CD4-positive, alpha-beta T cell treated with Interferon gamma for 1 hour (primary cell): ENCODE data around the gene WDR64.
"Not testable (repeated sequence)": the region's sequence is repeated elsewhere in the genome, so short reads cannot be mapped to it uniquely, and the experiment has no call there.

Experiments used
- DNase-seq: peaks from one replicate; pipeline ENCODE4 v3.0.0-alpha.2; 2020

WDR64 gene

GRCh38 chr1:241813768-241814320 lies 161.8 kb downstream of the WDR64 start:
- no peak for DNase-seq

GRCh38 chr1:241816008-241816407 lies 163.9 kb downstream of the WDR64 start:
- DNase-seq: no peak

GRCh38 chr1:241817331-241817792 lies 165.3 kb downstream of the WDR64 start:
- no peak for DNase-seq

- no peak for DNase-seq
Observed at GRCh38 chr1:241817956-241818612, 166.0 kb downstream of the WDR64 start.

- no peak for DNase-seq
Observed at GRCh38 chr1:241819340-241819866, 167.3 kb downstream of the WDR64 start.

- no peak for DNase-seq
Observed at GRCh38 chr1:241821363-241821762, 169.3 kb downstream of the WDR64 start.

GRCh38 chr1:241822846-241823245 lies 170.8 kb downstream of the WDR64 start:
- DNase-seq: no peak

GRCh38 chr1:241823925-241824324 lies 171.8 kb downstream of the WDR64 start:
- no peak for DNase-seq

- no peak for DNase-seq
Observed at GRCh38 chr1:241825581-241825980, 173.5 kb downstream of the WDR64 start.

GRCh38 chr1:241826613-241827012 lies 174.5 kb downstream of the WDR64 start:
- not testable (repeated sequence) for DNase-seq

GRCh38 chr1:241827264-241827663 lies 175.2 kb downstream of the WDR64 start:
- no peak for DNase-seq

GRCh38 chr1:241828463-241829021 lies 176.5 kb downstream of the WDR64 start:
- no peak for DNase-seq

- no peak for DNase-seq
Observed at GRCh38 chr1:241829468-241829867, 177.4 kb downstream of the WDR64 start.

GRCh38 chr1:241834733-241835377 lies 182.8 kb downstream of the WDR64 start:
- no peak for DNase-seq

GRCh38 chr1:241836941-241837340 lies 184.9 kb downstream of the WDR64 start:
- no peak for DNase-seq

- no peak for DNase-seq
Observed at GRCh38 chr1:241837416-241837815, 185.3 kb downstream of the WDR64 start.

- no peak for DNase-seq
Observed at GRCh38 chr1:241837901-241838300, 185.8 kb downstream of the WDR64 start.

- DNase-seq: no peak
Observed at GRCh38 chr1:241838897-241839296, 186.8 kb downstream of the WDR64 start.

GRCh38 chr1:241839369-241839979 lies 187.4 kb downstream of the WDR64 start:
- no peak for DNase-seq

GRCh38 chr1:241840164-241840563 lies 188.1 kb downstream of the WDR64 start:
- no peak for DNase-seq

GRCh38 chr1:241841691-241842090 lies 189.6 kb downstream of the WDR64 start:
- no peak for DNase-seq

GRCh38 chr1:241842565-241842964 lies 190.5 kb downstream of the WDR64 start:
- no peak for DNase-seq

GRCh38 chr1:241844593-241844992 lies 192.5 kb downstream of the WDR64 start:
- no peak for DNase-seq
